ENCODE data around the gene CCKAR.

DNA sequence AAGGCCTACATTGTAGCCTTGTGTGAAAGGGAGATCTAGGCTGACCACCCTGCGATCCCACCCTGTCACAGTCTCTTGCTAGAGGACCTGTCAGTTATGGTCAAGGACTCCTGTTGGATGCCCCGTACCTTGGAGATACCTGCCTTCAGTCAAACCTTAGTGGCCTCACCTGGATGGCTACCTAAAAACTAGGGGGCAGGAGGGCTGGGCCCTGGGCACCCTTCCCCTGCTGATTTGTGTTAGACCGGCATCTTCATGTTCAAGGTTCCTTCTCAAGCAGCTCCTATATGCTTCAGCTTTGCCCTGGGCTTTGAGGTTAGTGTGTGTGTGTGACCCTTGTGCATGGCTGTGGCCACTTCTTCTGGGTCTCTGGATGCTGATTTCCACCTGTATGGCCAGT, 35.3 kb downstream of the CCKAR start:
- no peak for TF ChIP-seq GATA2 (IDR thresholded peaks at IDR 0.05; ENCODE audit: low read depth, low read length)
- no peak for TF ChIP-seq GATA3 (IDR thresholded peaks at IDR 0.05; ENCODE audit: low read depth, low read length)

Data from SH-SY5Y (cell line).